H1 (cell line): ENCODE results near the gene GABPB2. TPM values are rescaled to one million over a fixed set of nuclear protein-coding genes. Genes with fewer than 3 reads are reported as not detected.

Experiments
- CTCF ChIA-PET: fragments of 300-600 bp; sonication (Branson Sonifier 250); formaldehyde crosslinking; loops from one replicate; lab custom pipeline; 2021; ENCODE audit not compliant: partially characterized antibody; lab: Charles Lee
- POLR2A ChIA-PET: fragments of 300-600 bp; sonication (Branson Sonifier 250); formaldehyde crosslinking; loops from one replicate; lab custom pipeline; 2021; ENCODE audit warnings: inconsistent platforms; ENCODE audit not compliant: partially characterized antibody; lab: Charles Lee
- DNase-seq, 2 experiments: peaks; one replicate each; pipeline versions ENCODE4 v3.0.0 to v3.0.0-alpha.2; 2010 to 2022; ENCODE audit warnings: low spot score in 2 of 2, low read depth in 1 of 2, mixed read lengths in 1 of 2
- FAIRE-seq: peaks from 2 replicates; lab custom pipeline; 2011; peaks lifted over from hg19 to GRCh38; lab: Jason Lieb, UNC
- H2AFZ ChIP-seq: 2 replicates; pipeline ENCODE4 v1.8.1; 2012; ENCODE audit warnings: low read length, inconsistent platforms
- H2AK5ac ChIP-seq: 2 replicates; pipeline ENCODE4 v1.6.1; 2013; ENCODE audit warnings: low read depth, low read length
- H2BK120ac ChIP-seq: replicated peaks from 2 replicates; pipeline ENCODE3; 2013; ENCODE audit warnings: low read depth, low read length, inconsistent platforms
- H2BK12ac ChIP-seq: 2 replicates; pipeline ENCODE4 v1.6.1; 2013; ENCODE audit warnings: low read depth, low read length
- H2BK15ac ChIP-seq: 2 replicates; pipeline ENCODE4 v1.6.1; 2013; ENCODE audit warnings: low read length
- H2BK20ac ChIP-seq: 2 replicates; pipeline ENCODE4 v1.6.1; 2013; ENCODE audit warnings: low read length
- H2BK5ac ChIP-seq: 2 replicates; pipeline ENCODE4 v1.6.1; 2013; ENCODE audit warnings: low read depth, low read length
- H3K14ac ChIP-seq: 2 replicates; pipeline ENCODE4 v1.6.1; 2013; ENCODE audit warnings: inconsistent platforms; ENCODE audit not compliant: insufficient read length
- H3K18ac ChIP-seq: 2 replicates; pipeline ENCODE4 v1.6.1; 2013; ENCODE audit warnings: low read length; ENCODE audit errors: extremely low read depth
- H3K23ac ChIP-seq: 2 replicates; pipeline ENCODE4 v1.6.1; 2013; ENCODE audit warnings: inconsistent platforms; ENCODE audit not compliant: insufficient read length
- H3K23me2 ChIP-seq: 2 replicates; pipeline ENCODE4 v1.6.1; 2013; ENCODE audit warnings: low read depth, low read length
- H3K27ac ChIP-seq: 2 replicates; pipeline ENCODE4 v1.6.1; 2011; ENCODE audit warnings: low read depth, low read length, inconsistent platforms
- H3K27me3 ChIP-seq, 4 experiments: replicated peaks in 1 of 4; 1 replicate in 1 of 4; 2 replicates in 3 of 4; pipeline versions ENCODE4 v1.6.1 to v1.8.1; 2011 to 2013; ENCODE audit warnings: low read length in 3 of 4, mild to moderate bottlenecking in 3 of 4, inconsistent platforms in 2 of 4, mixed read lengths in 2 of 4, moderate library complexity in 1 of 4; ENCODE audit not compliant: control insufficient read depth in 3 of 4, insufficient read depth in 3 of 4; ENCODE audit errors: extremely low read depth in 1 of 4
- H3K36me3 ChIP-seq, 4 experiments: 2 replicates each; pipeline versions ENCODE4 v1.6.1 to v1.8.1; 2011 to 2013; ENCODE audit warnings: mild to moderate bottlenecking in 4 of 4, low read length in 3 of 4, moderate library complexity in 2 of 4, control low read depth in 1 of 4, inconsistent platforms in 1 of 4; ENCODE audit not compliant: insufficient read depth in 4 of 4, control insufficient read depth in 2 of 4
- H3K4ac ChIP-seq: replicated peaks from 2 replicates; pipeline ENCODE3; 2013; ENCODE audit warnings: low read length, low read depth, mixed read lengths, inconsistent platforms; ENCODE audit not compliant: insufficient read length
- H3K4me1 ChIP-seq, 4 experiments: replicated peaks in 1 of 4; 1 replicate in 1 of 4; 2 replicates in 3 of 4; pipeline versions ENCODE4 v1.6.1 to v1.8.1; 2011 to 2013; ENCODE audit warnings: low read length in 3 of 4, inconsistent platforms in 2 of 4, mixed read lengths in 1 of 4; ENCODE audit not compliant: insufficient read depth in 4 of 4, control insufficient read depth in 3 of 4
- H3K4me2 ChIP-seq, 2 experiments: 2 replicates each; pipeline versions ENCODE4 v1.6.1 to v1.8.1; 2011 to 2013; ENCODE audit warnings: low read depth in 2 of 2, low read length in 2 of 2, control low read depth in 1 of 2, inconsistent platforms in 1 of 2, mild to moderate bottlenecking in 1 of 2; ENCODE audit not compliant: insufficient read depth in 1 of 2
- H3K4me3 ChIP-seq, 4 experiments: fragments of 200-600, 300-600 bp in 1 of 4; sonication (generic), shearing (Covaris generic), sonication (Bioruptor Twin) in 1 of 4; 2 replicates each; pipeline versions ENCODE4 v1.5.1 to v1.8.1; 2011 to 2016; ENCODE audit warnings: low read length in 4 of 4, low read depth in 3 of 4, control low read depth in 2 of 4, inconsistent platforms in 2 of 4, mild to moderate bottlenecking in 2 of 4, mixed read lengths in 1 of 4, moderate library complexity in 1 of 4; ENCODE audit not compliant: insufficient read depth in 2 of 4; ENCODE audit errors: extremely low read depth in 1 of 4
- H3K56ac ChIP-seq: replicated peaks from 2 replicates; pipeline ENCODE3; 2013; ENCODE audit warnings: low read depth, mild to moderate bottlenecking, mixed read lengths, low read length, inconsistent platforms; ENCODE audit not compliant: insufficient read length
- H3K79me1 ChIP-seq: 2 replicates; pipeline ENCODE4 v1.6.1; 2013; ENCODE audit warnings: low read depth, low read length, control low read depth
- H3K79me2 ChIP-seq, 2 experiments: 2 replicates each; pipeline versions ENCODE4 v1.6.1 to v1.8.1; 2012 to 2013; ENCODE audit warnings: low read length in 2 of 2, mild to moderate bottlenecking in 2 of 2, inconsistent platforms in 1 of 2; ENCODE audit not compliant: insufficient read depth in 2 of 2, control insufficient read depth in 1 of 2
- H3K9ac ChIP-seq, 4 experiments: replicated peaks in 1 of 4; 1 replicate in 1 of 4; 2 replicates in 3 of 4; pipeline versions ENCODE4 v1.6.1 to v1.8.1; 2011 to 2013; ENCODE audit warnings: low read depth in 3 of 4, low read length in 3 of 4, control low read depth in 2 of 4, mild to moderate bottlenecking in 2 of 4, moderate library complexity in 2 of 4, inconsistent platforms in 1 of 4; ENCODE audit errors: extremely low read depth in 1 of 4
- H3K9me3 ChIP-seq, 2 experiments: 2 replicates each; pipeline versions ENCODE4 v1.6.1 to v1.8.1; 2012 to 2013; ENCODE audit warnings: mild to moderate bottlenecking in 2 of 2, moderate library complexity in 2 of 2, control low read depth in 1 of 2, inconsistent platforms in 1 of 2, low read depth in 1 of 2, low read length in 1 of 2, mixed read lengths in 1 of 2; ENCODE audit not compliant: insufficient read depth in 2 of 2
- H4K20me1 ChIP-seq, 2 experiments: replicated peaks in 1 of 2; 2 replicates each; pipeline versions ENCODE3 to v1.8.1; 2011 to 2013; ENCODE audit warnings: inconsistent platforms in 2 of 2, low read length in 2 of 2, mild to moderate bottlenecking in 1 of 2; ENCODE audit not compliant: insufficient read depth in 2 of 2, control insufficient read depth in 1 of 2
- H4K5ac ChIP-seq: 2 replicates; pipeline ENCODE4 v1.6.1; 2013; ENCODE audit warnings: low read length, low read depth, mixed read lengths, inconsistent platforms; ENCODE audit not compliant: insufficient read length
- H4K8ac ChIP-seq: 2 replicates; pipeline ENCODE4 v1.8.0; 2013; ENCODE audit warnings: mild to moderate bottlenecking, moderate library complexity, low read length, inconsistent platforms; ENCODE audit not compliant: insufficient read depth; ENCODE audit errors: extremely low read depth
- H4K91ac ChIP-seq: replicated peaks from 2 replicates; pipeline ENCODE3; 2013; ENCODE audit warnings: low read length, mixed read lengths, inconsistent platforms; ENCODE audit not compliant: insufficient read length
- MAX ChIP-seq: IDR thresholded peaks from 2 replicates; pipeline ENCODE4 v1.6.1; 2012; ENCODE audit warnings: inconsistent platforms
- WGBS, 2 experiments: shearing (Covaris generic) in 1 of 2; methylation state at CpG; one replicate each; pipeline versions ENCODE4 v1.1.6 to v1.1.7; 2013 to 2015; ENCODE audit warnings: low lambda C conversion rate in 2 of 2, mixed read lengths in 2 of 2, inconsistent platforms in 1 of 2, low coverage in 1 of 2, missing lambda C conversion rate in 1 of 2; ENCODE audit not compliant: insufficient replicate concordance in 2 of 2, insufficient coverage in 1 of 2, insufficient read length in 1 of 2; ENCODE audit errors: extremely low coverage in 1 of 2, missing lambda C conversion rate in 1 of 2; 5-methylcytosine and 5-hydroxymethylcytosine counted together
- polyA plus RNA-seq, 7 experiments: library from polyadenylated mRNA; depleted of rRNA in 3 of 7; stranded (reverse) in 5 of 7; unstranded in 2 of 7; fragments of >200 nt in 5 of 7; fragments of 200-250 nt in 2 of 7; gene quantifications; 1 replicate in 5 of 7; 2 replicates in 1 of 7; 4 replicates in 1 of 7; pipeline versions ENCODE4 v1.2.1 to v1.2.3, GENCODE V29; 2011 to 2013; ENCODE audit warnings: missing spikeins in 2 of 7, mixed read lengths in 2 of 7
- total RNA-seq: library from RNA; stranded (reverse); fragmentation: NEBNext Ultra II Directional; extraction: Animal tissue kit (Norgen Biotek cat#: 25700); gene quantifications from 2 replicates; pipeline ENCODE4 v1.2.1, GENCODE V29; 2021

The GABPB2 gene
- total and polyA plus RNA-seq, 2 of the 8 experiments (the other 6 are each of a cell fraction or from before 2014, with no cell fraction given): 1.8 to 2.4 TPM

- Histone ChIP-seq H3K4me1 (peaks cover 4 to 14% (median 6%) of the 10 kb centered on the region in 4 experiments; a peak in 6 of 7 replicates), H3K36me3 (peaks cover 0 to 1% (median under 1%) of the 10 kb centered on the region in 4 experiments; a peak in 5 of 8 replicates), H3K14ac (no peak overlapping the region), H3K4me2 (peak overlapping the region; percentile 81 to 96), H4K5ac (no peak overlapping the region), H3K9me3 (no peaks in the 10 kb centered on the region), H2BK12ac (no peak overlapping the region), H4K20me1 (peaks cover 0 to 5% of the 10 kb centered on the region in 2 experiments), H3K4me3 (peak overlapping the region in 3 of 4 experiments; percentile 80 to 97 (median 94); a peak in 5 of 8 replicates), H3K9ac (no peak overlapping the region), H4K91ac (no peak overlapping the region), H3K79me1 (peaks cover 4% of the 10 kb centered on the region), H2BK20ac (no peak overlapping the region), H3K23ac (no peak overlapping the region), H3K79me2 (peaks cover 7 to 78% of the 10 kb centered on the region in 2 experiments), H3K27ac (no peak overlapping the region), H4K8ac (no peak overlapping the region), H2AFZ (no peak overlapping the region), H3K18ac (no peak overlapping the region), H2BK5ac (no peak overlapping the region), H2BK15ac (no peak overlapping the region), H3K4ac (no peak overlapping the region), H2BK120ac (no peak overlapping the region), H2AK5ac (no peak overlapping the region), H3K56ac (no peak overlapping the region), H3K27me3 (no peaks in the 10 kb centered on the region), H3K23me2 (peaks cover 13% of the 10 kb centered on the region; the same call in 1 of the 2 replicates)
- CTCF ChIA-PET: interaction anchor here (1.3 to 7.3 kb wide), 6 partner anchors 10 to 103 kb away, joined by 4 to 95 read pairs (median 14); partner anchors contain the start of genes C1orf56 and GABPB2
- FAIRE-seq (no peak), DNase-seq (no peak)
- POLR2A ChIA-PET: interaction anchor here (0.6 to 9.1 kb wide), 3 partner anchors 9 to 90 kb away, joined by 3 to 107 read pairs (median 47); partner anchors contain the start of genes C1orf56 and GABPB2
- WGBS, 2 experiments: 88% methylated on average over 2 of the region's 2 CpGs; no CpG with 5 or more reads in 1 of the 2 experiments
- TF ChIP-seq MAX: no peak
These were observed 8.9 kb upstream of the GABPB2 start for GRCh38 chr1:151061704-151062103.
